IMR-90 (cell line): Measurements from ENCODE around the gene FBXL16. TPM values are rescaled to one million over a fixed set of nuclear protein-coding genes. Genes with fewer than 3 reads are reported as not detected.

Experiments
- ATAC-seq: fragments of 200-7000 bp; cut with Tn5 transposase; 2 replicates; pipeline ENCODE4 v1.9.1; 2020; ENCODE audit warnings: low read depth, mild to moderate bottlenecking, moderate library complexity
- BruUV-seq: library from RNA; stranded (reverse); fragments of 400-500 nt; replicated peaks from 2 replicates; lab custom pipeline; 2021; lab: Mats Ljungman, UMichigan
- CTCF ChIA-PET: fragments of 300-600 bp; formaldehyde crosslinking; extraction: SDS; loops from one replicate; lab custom pipeline; 2021; ENCODE audit warnings: antibody characterized with exemption; lab: Yijun Ruan, JAX
- POLR2A ChIA-PET: fragments of 300-600 bp; sonication (Branson Sonifier 250); formaldehyde crosslinking; loops from one replicate; lab custom pipeline; 2022; ENCODE audit warnings: antibody characterized with exemption; ENCODE audit not compliant: unreplicated experiment; lab: Charles Lee
- DNase-seq: peaks from one replicate; pipeline ENCODE4 v3.0.0; 2013
- H2AFZ ChIP-seq: replicated peaks from 2 replicates; pipeline ENCODE3; 2013; ENCODE audit warnings: low read length, mild to moderate bottlenecking; ENCODE audit not compliant: poor library complexity
- H2AK5ac ChIP-seq: 2 replicates; pipeline ENCODE4 v1.6.1; 2013; ENCODE audit warnings: low read depth, low read length, inconsistent platforms
- H2AK9ac ChIP-seq: replicated peaks from 2 replicates; pipeline ENCODE3; 2013; ENCODE audit warnings: mild to moderate bottlenecking, low read depth, low read length, moderate library complexity; ENCODE audit not compliant: poor library complexity
- H2BK120ac ChIP-seq: 2 replicates; pipeline ENCODE4 v1.6.1; 2013; ENCODE audit warnings: low read depth, low read length, inconsistent platforms
- H2BK15ac ChIP-seq: 3 replicates; pipeline ENCODE4 v1.6.1; 2013; ENCODE audit warnings: low read depth, low read length, inconsistent platforms
- H2BK20ac ChIP-seq: 2 replicates; pipeline ENCODE4 v1.6.1; 2013; ENCODE audit warnings: low read depth, mild to moderate bottlenecking, inconsistent platforms, low read length, moderate library complexity
- H2BK5ac ChIP-seq: 2 replicates; pipeline ENCODE4 v1.6.1; 2013; ENCODE audit warnings: mild to moderate bottlenecking, low read depth, low read length, inconsistent platforms; ENCODE audit not compliant: poor library complexity, severe bottlenecking
- H3K14ac ChIP-seq: replicated peaks from 2 replicates; pipeline ENCODE4 v1.6.1; 2013; ENCODE audit warnings: low read depth, low read length, inconsistent platforms
- H3K18ac ChIP-seq: 2 replicates; pipeline ENCODE4 v1.6.1; 2013; ENCODE audit warnings: low read depth, low read length, control low read depth
- H3K23ac ChIP-seq: 2 replicates; pipeline ENCODE4 v1.6.1; 2013; ENCODE audit warnings: low read depth, low read length, inconsistent platforms
- H3K27ac ChIP-seq: 2 replicates; pipeline ENCODE4 v1.5.1; 2013; ENCODE audit warnings: mild to moderate bottlenecking, control low read depth, low read length; ENCODE audit not compliant: insufficient read depth
- H3K27me3 ChIP-seq: 2 replicates; pipeline ENCODE4 v1.6.1; 2013; ENCODE audit warnings: low read length; ENCODE audit not compliant: control insufficient read depth, insufficient read depth
- H3K36me3 ChIP-seq: 2 replicates; pipeline ENCODE4 v1.6.1; 2013; ENCODE audit warnings: low read length, mixed read lengths; ENCODE audit not compliant: control insufficient read depth, insufficient read depth
- H3K4ac ChIP-seq: 2 replicates; pipeline ENCODE4 v1.6.1; 2013; ENCODE audit warnings: low read depth, low read length, inconsistent platforms
- H3K4me1 ChIP-seq: 2 replicates; pipeline ENCODE4 v1.6.1; 2013; ENCODE audit warnings: low read length, mixed read lengths; ENCODE audit not compliant: control insufficient read depth, insufficient read depth
- H3K4me2 ChIP-seq: 2 replicates; pipeline ENCODE4 v1.6.1; 2013; ENCODE audit warnings: low read depth, mild to moderate bottlenecking, control low read depth, low read length, moderate library complexity
- H3K4me3 ChIP-seq: 2 replicates; pipeline ENCODE4 v1.5.1; 2013; ENCODE audit warnings: low read depth, mild to moderate bottlenecking, control low read depth, low read length, moderate library complexity; ENCODE audit not compliant: insufficient read depth
- H3K56ac ChIP-seq: 2 replicates; pipeline ENCODE4 v1.6.1; 2013; ENCODE audit warnings: low read length, inconsistent platforms; ENCODE audit not compliant: insufficient read depth; ENCODE audit errors: extremely low read depth
- H3K79me1 ChIP-seq, 2 experiments: 2 replicates each; pipeline ENCODE4 v1.6.1; 2013; ENCODE audit warnings: low read length in 2 of 2, inconsistent platforms in 1 of 2, low read depth in 1 of 2
- H3K9ac ChIP-seq: 2 replicates; pipeline ENCODE4 v1.6.1; 2013; ENCODE audit warnings: low read depth, low read length, control low read depth
- H3K9me1 ChIP-seq: 2 replicates; pipeline ENCODE4 v1.6.1; 2013; ENCODE audit warnings: low read length, inconsistent platforms; ENCODE audit not compliant: insufficient read depth
- H3K9me3 ChIP-seq: 2 replicates; pipeline ENCODE4 v1.6.1; 2013; ENCODE audit warnings: low read length; ENCODE audit not compliant: control insufficient read depth, insufficient read depth
- H4K20me1 ChIP-seq: 2 replicates; pipeline ENCODE4 v1.6.1; 2013; ENCODE audit warnings: low read length, inconsistent platforms; ENCODE audit not compliant: insufficient read depth
- H4K5ac ChIP-seq: 2 replicates; pipeline ENCODE4 v1.6.1; 2013; ENCODE audit warnings: mild to moderate bottlenecking, low read depth, low read length, control low read depth
- H4K8ac ChIP-seq, 2 experiments: 2 replicates each; pipeline ENCODE4 v1.6.1; 2013; ENCODE audit warnings: low read depth in 2 of 2, low read length in 2 of 2, control low read depth in 1 of 2, inconsistent platforms in 1 of 2
- H4K91ac ChIP-seq: 2 replicates; pipeline ENCODE4 v1.6.1; 2013; ENCODE audit warnings: low read depth, low read length, inconsistent platforms; ENCODE audit not compliant: insufficient read depth
- BHLHE40 ChIP-seq: fragments of 150-350 bp; IDR thresholded peaks from 2 replicates; pipeline ENCODE4 v1.6.1; 2016; ENCODE audit warnings: mild to moderate bottlenecking, low read depth, low read length
- CEBPB ChIP-seq: IDR thresholded peaks from 2 replicates; pipeline ENCODE4 v1.6.1; 2012; ENCODE audit warnings: low read depth, low read length, improper control_type of control experiment
- CHD1 ChIP-seq: IDR thresholded peaks from 2 replicates; pipeline ENCODE4 v1.6.1; 2012; ENCODE audit warnings: low read depth, low read length, improper control_type of control experiment
- CTCF ChIP-seq: conservative IDR thresholded peaks from 2 replicates; pipeline ENCODE4 v1.5.1; 2012; ENCODE audit warnings: mild to moderate bottlenecking, low read depth, low read length, improper control_type of control experiment
- FOS ChIP-seq: fragments of 150-350 bp; IDR thresholded peaks from 2 replicates; pipeline ENCODE4 v1.6.1; 2016; ENCODE audit warnings: low read depth, low read length
- MAFK ChIP-seq: IDR thresholded peaks from 2 replicates; pipeline ENCODE4 v1.6.1; 2012; ENCODE audit warnings: low read depth, low read length, improper control_type of control experiment
- MAZ ChIP-seq: IDR thresholded peaks from 2 replicates; pipeline ENCODE4 v1.6.1; 2012; ENCODE audit warnings: low read depth, mild to moderate bottlenecking, low read length, improper control_type of control experiment, moderate library complexity, borderline replicate concordance
- MXI1 ChIP-seq: IDR thresholded peaks from 2 replicates; pipeline ENCODE4 v1.6.1; 2012; ENCODE audit warnings: low read depth, mild to moderate bottlenecking, low read length, moderate library complexity, borderline replicate concordance
- POLR2A ChIP-seq: IDR thresholded peaks from 2 replicates; pipeline ENCODE4 v1.6.1; 2012; ENCODE audit warnings: mild to moderate bottlenecking, low read depth, low read length
- RCOR1 ChIP-seq: IDR thresholded peaks from 2 replicates; pipeline ENCODE4 v1.6.1; 2012; ENCODE audit warnings: mild to moderate bottlenecking, low read length, improper control_type of control experiment; ENCODE audit not compliant: insufficient replicate concordance
- WGBS, 2 experiments: methylation state at CpG; one replicate each; pipeline versions ENCODE4 v1.1.5 to v1.1.7; 2013; ENCODE audit warnings: missing lambda C conversion rate in 2 of 2; ENCODE audit not compliant: insufficient read length in 1 of 2; ENCODE audit errors: extremely low coverage in 2 of 2; 5-methylcytosine and 5-hydroxymethylcytosine counted together
- dilution Hi-C: fragments of 300-500 bp; cut with HindIII; formaldehyde crosslinking; loops from one replicate; pipeline ENCODE4 v1.14.3; 2018; ENCODE audit warnings: low sequenced_read_pairs; ENCODE audit not compliant: unreplicated experiment
- in situ Hi-C: fragments of 300-500 bp; cut with MboI; formaldehyde crosslinking; loops from 3 replicates; pipeline ENCODE4 v1.14.3; 2019; ENCODE audit warnings: low sequenced_read_pairs, inconsistent platforms, mixed read lengths
- intact Hi-C: fragments of 100-400 bp; cut with micrococcal nuclease; formaldehyde crosslinking; loops from 2 replicates; pipeline ENCODE4 v1.10.0; 2022
- polyA plus RNA-seq, 3 experiments: library from polyadenylated mRNA; depleted of rRNA; stranded (reverse); fragments of >200 nt; gene quantifications; 2 replicates each; pipeline ENCODE4 v1.2.3, GENCODE V29; 2012; ENCODE audit warnings: low replicate concordance in 1 of 3
- total RNA-seq: library from RNA; depleted of rRNA; stranded (reverse); fragments of >200 nt; gene quantifications from 2 replicates; pipeline ENCODE4 v1.2.3, GENCODE V29; 2012

The FBXL16 gene
- total and polyA plus RNA-seq, 2 of the 4 experiments (the other 2 are of a cell fraction), result 0.18 to 2.2 TPM

GRCh38 chr16:694863-695354 lies 10.7 kb downstream of the FBXL16 start:
- Histone ChIP-seq H4K5ac (no peak overlapping the region), H2AK9ac (no peak overlapping the region), H4K8ac (no peak overlapping the region), H4K20me1 (peaks cover 4% of the 10 kb centered on the region; the same call in 1 of the 2 replicates), H3K9ac (no peak overlapping the region), H3K56ac (no peak overlapping the region), H3K23ac (no peak overlapping the region), H3K9me1 (peaks cover 4% of the 10 kb centered on the region; the same call in 1 of the 2 replicates), H3K14ac (no peak overlapping the region), H2AFZ (no peak overlapping the region), H2BK15ac (no peak overlapping the region), H2AK5ac (no peak overlapping the region), H2BK120ac (no peak overlapping the region), H3K27me3 (peaks cover 56% of the 10 kb centered on the region), H3K36me3 (no peaks in the 10 kb centered on the region), H3K4me1 (peaks cover 3% of the 10 kb centered on the region; the same call in 1 of the 2 replicates), H4K91ac (no peak overlapping the region), H3K4me2 (no peak overlapping the region), H3K4me3 (no peak overlapping the region), H3K9me3 (no peaks in the 10 kb centered on the region; the same call in 1 of the 2 replicates), H3K4ac (no peak overlapping the region), H3K27ac (no peak overlapping the region), H3K18ac (no peak overlapping the region), H2BK20ac (no peak overlapping the region), H2BK5ac (no peak overlapping the region), H3K79me1 (peaks cover 0 to under 1% of the 10 kb centered on the region in 2 experiments; a peak in 2 of 4 replicates)
- in situ Hi-C loops (no loop called here), dilution Hi-C loops (no loop called here), intact Hi-C loops (no loop called here)
- BruUV-seq, result no TSS peak
- DNase-seq (no peak), ATAC-seq (no peak)
- WGBS, 2 experiments, result no CpG with 5 or more reads among the region's 37 CpGs
- CTCF ChIA-PET, result no interaction called here
- TF ChIP-seq RCOR1 (no peak), FOS (no peak), MXI1 (no peak), CHD1 (no peak), MAFK (no peak), CEBPB (no peak), MAZ (no peak), POLR2A (no peak), CTCF (no peak), BHLHE40 (no peak)
- POLR2A ChIA-PET, result no interaction called here
